Activated T-cell treated with anti-CD3 and anti-CD28 coated beads, Interleukin-2, amount 50 U/mL, for 24 hours (primary cell): ENCODE data around the gene GALK1.

Experiments used
- DNase-seq: peaks from one replicate; pipeline ENCODE4 v3.0.0-alpha.2; 2020
- H3K27ac Mint-ChIP-seq: 2 replicates; pipeline ENCODE4 v1.8.0; 2020; ENCODE audit warnings: mild to moderate bottlenecking, mixed read lengths
- H3K27me3 Mint-ChIP-seq: 2 replicates; pipeline ENCODE4 v1.8.0; 2020; ENCODE audit warnings: mixed read lengths
- H3K36me3 Mint-ChIP-seq: 2 replicates; pipeline ENCODE4 v1.8.0; 2020; ENCODE audit warnings: low read depth, mixed read lengths
- H3K4me1 Mint-ChIP-seq: 2 replicates; pipeline ENCODE4 v1.8.0; 2020; ENCODE audit warnings: low read depth, mixed read lengths
- H3K4me3 Mint-ChIP-seq: 2 replicates; pipeline ENCODE4 v1.8.0; 2020; ENCODE audit warnings: mild to moderate bottlenecking, moderate library complexity, mixed read lengths
- H3K9me3 Mint-ChIP-seq: 2 replicates; pipeline ENCODE4 v1.8.0; 2020; ENCODE audit warnings: mixed read lengths

GALK1 gene

GRCh38 chr17:75736173-75736835, 28.7 kb downstream of the GALK1 start:
- no peaks in the 10 kb centered on the region for H3K9me3 Mint-ChIP-seq
- no peak for DNase-seq
- H3K36me3 Mint-ChIP-seq, result no peaks in the 10 kb centered on the region
- peaks cover 7% of the 10 kb centered on the region for H3K4me1 Mint-ChIP-seq
- no peaks in the 10 kb centered on the region for H3K27me3 Mint-ChIP-seq
- no peak overlapping the region for H3K4me3 Mint-ChIP-seq
- no peak overlapping the region for H3K27ac Mint-ChIP-seq

- no peaks in the 10 kb centered on the region for H3K27me3 Mint-ChIP-seq
- no peak for DNase-seq
- H3K9me3 Mint-ChIP-seq, result no peaks in the 10 kb centered on the region
- no peak overlapping the region for H3K4me3 Mint-ChIP-seq
- no peaks in the 10 kb centered on the region for H3K36me3 Mint-ChIP-seq
- peak overlapping the region; percentile 13 for H3K27ac Mint-ChIP-seq
- H3K4me1 Mint-ChIP-seq, result peaks cover 7% of the 10 kb centered on the region
These were observed 30.2 kb downstream of the GALK1 start for GRCh38 chr17:75734674-75735294.

GRCh38 chr17:75733471-75733870, 31.5 kb downstream of the GALK1 start:
- no peak for DNase-seq
- H3K27ac Mint-ChIP-seq, result no peak overlapping the region
- H3K36me3 Mint-ChIP-seq, result no peaks in the 10 kb centered on the region
- H3K4me1 Mint-ChIP-seq, result peaks cover 7% of the 10 kb centered on the region
- no peaks in the 10 kb centered on the region for H3K9me3 Mint-ChIP-seq
- H3K27me3 Mint-ChIP-seq, result no peaks in the 10 kb centered on the region
- no peak overlapping the region for H3K4me3 Mint-ChIP-seq

- no peak for DNase-seq
- peaks cover 3% of the 10 kb centered on the region for H3K4me1 Mint-ChIP-seq
- H3K9me3 Mint-ChIP-seq, result no peaks in the 10 kb centered on the region
- no peak overlapping the region for H3K4me3 Mint-ChIP-seq
- no peak overlapping the region for H3K27ac Mint-ChIP-seq
- no peaks in the 10 kb centered on the region for H3K27me3 Mint-ChIP-seq
- H3K36me3 Mint-ChIP-seq, result no peaks in the 10 kb centered on the region
These were observed 33.1 kb downstream of the GALK1 start for GRCh38 chr17:75731716-75732498.

GRCh38 chr17:75731086-75731715, 33.8 kb downstream of the GALK1 start:
- Mint-ChIP-seq H3K4me1 (peaks cover 3% of the 10 kb centered on the region), H3K36me3 (no peaks in the 10 kb centered on the region), H3K27ac (no peak overlapping the region), H3K27me3 (no peaks in the 10 kb centered on the region), H3K9me3 (no peaks in the 10 kb centered on the region), H3K4me3 (no peak overlapping the region)
- no peak for DNase-seq

GRCh38 chr17:75730065-75730464, 34.9 kb downstream of the GALK1 start:
- H3K4me1 Mint-ChIP-seq, result peaks cover 3% of the 10 kb centered on the region
- H3K27ac Mint-ChIP-seq, result no peak overlapping the region
- no peaks in the 10 kb centered on the region for H3K36me3 Mint-ChIP-seq
- no peak overlapping the region for H3K4me3 Mint-ChIP-seq
- no peak for DNase-seq
- no peaks in the 10 kb centered on the region for H3K27me3 Mint-ChIP-seq
- H3K9me3 Mint-ChIP-seq, result no peaks in the 10 kb centered on the region

- Mint-ChIP-seq H3K27me3 (no peaks in the 10 kb centered on the region), H3K9me3 (no peaks in the 10 kb centered on the region), H3K4me3 (no peak overlapping the region), H3K36me3 (no peaks in the 10 kb centered on the region), H3K4me1 (no peaks in the 10 kb centered on the region), H3K27ac (no peak overlapping the region)
- no peak for DNase-seq
These were observed 35.6 kb downstream of the GALK1 start for GRCh38 chr17:75729351-75729750.

- Mint-ChIP-seq H3K27ac (no peak overlapping the region), H3K9me3 (no peaks in the 10 kb centered on the region), H3K36me3 (no peaks in the 10 kb centered on the region), H3K27me3 (no peaks in the 10 kb centered on the region), H3K4me1 (no peaks in the 10 kb centered on the region), H3K4me3 (no peak overlapping the region)
- DNase-seq, result no peak
These were observed 37.6 kb downstream of the GALK1 start for GRCh38 chr17:75727391-75727790.

- no peak overlapping the region for H3K27ac Mint-ChIP-seq
These were observed 39.5 kb downstream of the GALK1 start for GRCh38 chr17:75725504-75725903.

GRCh38 chr17:75724016-75725003, 40.7 kb downstream of the GALK1 start:
- Mint-ChIP-seq H3K36me3 (no peaks in the 10 kb centered on the region), H3K27ac (no peak overlapping the region), H3K4me1 (peaks cover 3% of the 10 kb centered on the region), H3K9me3 (no peaks in the 10 kb centered on the region), H3K27me3 (peaks cover 13% of the 10 kb centered on the region), H3K4me3 (no peak overlapping the region)
- no peak for DNase-seq

More at GRCh38 chr17:75725504-75725903, 39.5 kb downstream of the GALK1 start:
- Mint-ChIP-seq H3K9me3 (no peaks in the 10 kb centered on the region), H3K4me3 (no peak overlapping the region), H3K36me3 (no peaks in the 10 kb centered on the region), H3K27me3 (peaks cover 6% of the 10 kb centered on the region), H3K4me1 (peaks cover 2% of the 10 kb centered on the region)
- no peak for DNase-seq

- Mint-ChIP-seq H3K4me1 (peaks cover 3% of the 10 kb centered on the region), H3K36me3 (no peaks in the 10 kb centered on the region), H3K9me3 (no peaks in the 10 kb centered on the region), H3K27me3 (peaks cover 13% of the 10 kb centered on the region), H3K27ac (no peak overlapping the region), H3K4me3 (no peak overlapping the region)
- DNase-seq, result no peak
These were observed 41.6 kb downstream of the GALK1 start for GRCh38 chr17:75723171-75723930.

GRCh38 chr17:75722542-75723095, 42.4 kb downstream of the GALK1 start:
- no peaks in the 10 kb centered on the region for H3K36me3 Mint-ChIP-seq
- no peaks in the 10 kb centered on the region for H3K9me3 Mint-ChIP-seq
- H3K4me1 Mint-ChIP-seq, result peaks cover 3% of the 10 kb centered on the region
- H3K4me3 Mint-ChIP-seq, result no peak overlapping the region
- no peak for DNase-seq
- H3K27me3 Mint-ChIP-seq, result peaks cover 13% of the 10 kb centered on the region
- H3K27ac Mint-ChIP-seq, result no peak overlapping the region

- Mint-ChIP-seq H3K9me3 (no peaks in the 10 kb centered on the region), H3K36me3 (no peaks in the 10 kb centered on the region), H3K4me3 (peak overlapping the region; percentile 6), H3K27me3 (peaks cover 13% of the 10 kb centered on the region), H3K4me1 (peaks cover 3% of the 10 kb centered on the region), H3K27ac (no peak overlapping the region)
- DNase-seq, result no peak
These were observed 42.9 kb downstream of the GALK1 start for GRCh38 chr17:75722076-75722475.
